GM12873 (cell line): ENCODE measurements around the gene SNAPC1.

Experiments used
- CTCF ChIP-seq: IDR thresholded peaks from 2 replicates; pipeline ENCODE4 v1.5.1; 2012; ENCODE audit warnings: low read depth, mild to moderate bottlenecking, moderate library complexity, low read length, control low read depth; ENCODE audit not compliant: insufficient read depth; ENCODE audit errors: missing control alignments

Gene SNAPC1

GRCh38 chr14:61750708-61751474 lies 11.3 kb upstream of the SNAPC1 start:
- TF ChIP-seq CTCF: no peak

GRCh38 chr14:61751475-61751989 lies 10.7 kb upstream of the SNAPC1 start:
- TF ChIP-seq CTCF: no peak

- TF ChIP-seq CTCF: no peak
These were observed 9.6 kb upstream of the SNAPC1 start for GRCh38 chr14:61752626-61753025.

GRCh38 chr14:61753631-61754030 lies 8.6 kb upstream of the SNAPC1 start:
- peak; percentile 44 for TF ChIP-seq CTCF

- TF ChIP-seq CTCF: no peak
These were observed 7.4 kb upstream of the SNAPC1 start for GRCh38 chr14:61754627-61755381.

- TF ChIP-seq CTCF: no peak
These were observed 6.1 kb upstream of the SNAPC1 start for GRCh38 chr14:61756135-61756534.

- TF ChIP-seq CTCF: no peak
These were observed 2.3 kb upstream of the SNAPC1 start for GRCh38 chr14:61759878-61760277.
